GM19099 (cell line): ENCODE measurements around the gene FOXK2.
A peak's percentile ranks its signal among the peaks of the same experiment; 100 is the strongest.

Source experiments
- POLR2A ChIP-seq: IDR thresholded peaks from 3 replicates; pipeline ENCODE4 v1.6.1; 2011; ENCODE audit warnings: low read depth; ENCODE audit not compliant: insufficient read length; ENCODE audit errors: extremely low read depth

FOXK2 gene

DNA sequence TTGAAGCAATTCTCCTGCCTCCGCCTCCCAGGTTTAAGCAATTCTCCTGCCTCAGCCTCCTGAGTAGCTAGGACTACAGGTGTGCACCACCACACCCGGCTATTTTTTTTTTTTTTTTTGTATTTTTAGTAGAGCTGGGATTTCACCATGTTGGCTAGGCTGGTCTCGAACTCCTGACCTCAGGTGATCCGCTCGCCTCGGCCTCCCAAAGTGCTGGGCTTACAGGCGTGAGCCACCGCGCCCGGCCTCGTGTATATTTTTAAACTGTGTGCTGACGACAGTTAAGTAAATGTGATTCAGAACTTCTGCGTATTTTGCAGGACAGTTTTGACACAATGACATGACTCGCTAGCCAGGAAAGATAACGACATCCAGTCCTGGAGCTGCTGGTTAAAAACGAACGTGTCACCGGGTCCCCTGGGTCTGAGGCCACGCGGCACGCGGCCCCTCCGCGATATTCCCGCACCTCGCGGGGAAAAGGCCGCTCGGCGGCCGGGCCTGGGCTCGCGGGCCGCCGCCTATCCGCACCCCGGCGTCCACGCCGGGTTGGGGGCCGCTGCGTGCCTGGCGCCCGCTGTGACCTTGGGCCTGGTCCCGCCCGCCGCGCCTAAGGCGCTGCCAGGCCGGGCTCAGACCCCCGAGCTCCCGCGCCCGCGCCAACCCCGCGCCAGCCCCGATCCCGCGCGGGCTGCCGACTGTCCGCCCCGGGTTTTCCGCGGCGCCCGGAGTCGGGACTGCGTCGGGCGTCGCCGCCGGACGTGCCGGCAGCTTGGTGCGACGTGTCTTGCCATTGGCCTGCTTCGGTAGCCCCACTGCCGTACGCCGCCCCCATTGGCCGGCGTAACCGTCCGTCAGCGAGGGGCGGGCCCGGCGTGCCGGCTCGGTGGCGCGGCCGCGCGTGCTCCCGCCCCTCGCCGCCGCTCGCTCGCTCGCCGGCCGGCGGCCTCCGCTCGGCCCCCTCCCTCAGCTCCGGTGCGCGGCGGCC is at the start of gene FOXK2:
FOXK2 (plus strand) TSS at position 907 of the 985 bp plus-strand sequence. CDS start 157 bp downstream, outside the sequence.
- TF ChIP-seq POLR2A, result peak; percentile 74

DNA sequence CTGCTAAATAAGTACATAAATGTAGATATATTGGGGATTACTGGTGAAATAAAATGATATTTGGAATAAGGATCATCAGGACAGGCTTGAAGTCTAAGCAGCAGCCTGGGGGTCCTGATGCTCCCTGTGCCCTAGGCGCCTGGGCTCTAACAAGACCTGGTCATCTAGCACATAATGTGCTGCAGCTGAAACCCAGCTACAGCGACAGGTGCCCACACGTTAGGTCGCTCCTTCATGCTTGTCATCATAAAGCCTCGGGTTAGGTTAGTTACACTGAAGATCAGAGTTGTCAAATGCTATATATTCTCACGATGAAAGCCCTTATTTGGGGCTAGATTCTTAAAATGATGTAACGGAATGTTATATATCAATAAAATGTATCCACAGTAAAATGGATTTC is 49.5 kb upstream of the FOXK2 start:
- TF ChIP-seq POLR2A, result no peak

DNA sequence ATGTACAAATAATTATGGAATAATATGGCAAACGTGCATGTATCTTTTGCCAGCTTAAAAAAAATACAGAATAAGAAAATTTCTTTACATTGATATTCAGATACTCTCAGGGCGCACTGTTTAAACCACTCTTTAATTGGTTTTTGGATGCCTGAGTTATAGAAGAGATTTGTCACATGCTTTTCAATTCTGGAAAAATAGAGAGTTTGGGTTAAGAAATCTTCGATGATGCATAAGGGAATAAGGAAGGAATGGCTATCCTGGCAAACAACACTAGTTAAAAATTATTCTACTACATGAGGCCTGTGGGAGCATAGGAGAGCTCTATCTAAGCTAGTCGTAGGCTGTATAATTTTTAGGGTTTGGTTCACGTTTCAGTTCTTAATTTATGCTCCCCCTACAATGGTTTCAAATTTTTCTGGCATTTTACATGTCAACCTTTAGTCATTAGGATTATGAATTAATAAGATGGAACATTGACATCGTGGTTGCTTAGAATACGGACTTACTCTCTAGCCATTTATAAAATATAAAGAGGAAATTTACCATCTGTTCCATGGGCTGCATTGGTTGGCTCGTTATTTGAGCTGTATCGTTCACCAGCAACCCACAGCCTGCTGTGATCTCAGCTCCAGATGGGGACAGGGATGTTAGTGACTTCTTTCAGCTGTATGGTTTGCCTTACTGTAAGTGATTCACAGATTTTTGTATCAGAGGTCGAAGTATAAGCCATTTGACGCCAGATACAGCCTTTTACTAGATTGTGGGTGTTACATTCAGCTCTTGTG is 45.1 kb upstream of the FOXK2 start:
- TF ChIP-seq POLR2A, result no peak

DNA sequence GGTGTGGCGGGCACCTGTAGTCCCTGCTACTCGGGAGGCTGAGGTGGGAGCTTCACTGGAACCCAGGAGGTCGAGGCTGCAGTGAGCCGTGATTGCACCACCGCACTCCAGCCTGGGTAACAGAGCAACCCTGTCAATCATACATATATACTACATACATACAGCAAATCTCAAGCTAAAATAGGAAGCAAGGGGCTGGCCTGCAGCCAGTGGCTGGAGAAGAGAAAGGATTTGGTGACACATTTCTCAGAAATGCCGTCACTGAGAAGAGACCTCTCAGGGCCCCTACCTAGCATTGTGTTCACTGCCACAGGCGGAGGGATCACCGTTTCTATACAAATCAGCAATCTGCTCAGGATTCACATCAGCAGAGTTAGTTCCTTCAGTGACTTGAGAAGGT is 44.1 kb upstream of the FOXK2 start:
- TF ChIP-seq POLR2A, result no peak

DNA sequence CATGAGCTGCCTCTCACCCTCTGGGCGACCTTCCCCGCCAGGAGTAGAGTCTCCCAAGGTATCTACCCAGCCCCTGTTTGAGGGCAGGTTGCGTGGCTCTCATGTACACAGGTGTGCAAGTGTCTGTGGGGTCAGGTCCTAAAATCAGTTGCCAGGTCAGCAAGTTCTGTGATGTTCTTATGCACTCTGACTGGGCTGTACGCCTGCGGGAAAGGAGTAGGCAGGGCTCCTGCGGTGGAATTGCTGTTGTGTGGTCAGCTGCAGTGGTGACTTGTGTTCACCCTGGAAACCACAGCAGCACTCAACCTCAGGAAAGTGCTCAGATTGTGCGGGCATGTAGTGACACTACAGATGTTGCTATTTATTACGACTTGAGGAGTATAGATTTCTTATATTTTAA is 41.6 kb upstream of the FOXK2 start:
- TF ChIP-seq POLR2A, result no peak

DNA sequence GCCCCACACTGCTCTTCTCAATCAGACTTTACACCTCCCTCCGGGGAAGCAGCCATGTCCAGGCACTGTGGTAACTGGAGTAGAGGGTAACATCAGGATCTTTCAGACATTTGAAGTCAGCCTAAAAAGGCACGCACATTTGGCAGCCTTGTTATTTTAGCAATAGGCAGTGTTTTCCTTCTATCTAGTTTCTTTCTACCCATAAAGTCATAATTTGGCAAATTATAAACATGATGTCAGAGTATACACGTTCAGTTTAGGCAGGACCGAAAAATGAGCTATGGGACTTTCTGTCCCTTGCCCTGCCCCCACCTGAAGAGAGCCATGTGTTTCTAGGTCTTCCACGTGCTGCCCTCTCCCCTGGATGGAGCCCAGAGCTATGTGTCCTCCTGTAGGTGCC is 39.9 kb upstream of the FOXK2 start:
- no peak for TF ChIP-seq POLR2A

DNA sequence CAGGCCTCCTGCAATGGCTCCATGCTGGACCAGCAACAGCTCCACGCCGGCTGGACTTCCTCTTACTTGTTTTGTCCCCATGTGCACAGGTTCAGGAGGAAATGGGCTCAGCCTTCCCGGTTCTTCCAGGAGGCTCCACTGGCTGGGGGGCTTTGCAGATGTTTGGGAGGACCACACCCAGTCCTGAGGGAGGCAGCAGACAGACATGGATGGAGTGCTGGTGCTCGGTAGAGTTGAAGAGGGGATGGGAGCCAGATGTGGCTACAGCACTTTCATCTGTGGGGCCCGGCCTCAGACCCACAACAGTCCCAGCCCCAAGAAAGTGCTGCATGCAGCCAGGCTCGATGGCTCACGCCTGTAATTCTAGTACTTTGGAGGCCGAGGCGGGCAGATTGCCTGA is 39.2 kb upstream of the FOXK2 start:
- TF ChIP-seq POLR2A, result no peak

DNA sequence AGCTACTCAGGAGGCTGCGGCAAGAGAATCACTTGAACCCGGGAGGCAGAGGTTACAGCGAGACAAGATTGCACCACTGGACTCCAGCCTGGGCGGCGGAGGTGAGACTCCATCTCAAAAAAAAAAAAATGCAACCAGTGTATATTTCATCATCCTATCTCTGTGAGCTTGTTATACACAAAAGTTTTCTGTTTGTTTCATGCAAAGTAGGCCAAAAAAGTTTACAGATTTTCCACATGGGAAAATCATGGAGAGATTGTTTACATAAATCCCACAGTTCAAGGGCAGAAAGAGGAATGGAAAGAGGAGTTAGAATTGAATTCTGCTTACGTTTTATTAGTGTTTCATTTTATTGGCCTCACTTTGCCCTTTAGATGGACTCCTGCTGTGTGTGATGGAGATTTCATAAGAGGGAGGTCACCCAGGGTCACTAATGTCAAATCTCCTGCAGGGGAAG is 36.3 kb upstream of the FOXK2 start:
- TF ChIP-seq POLR2A, result no peak

DNA sequence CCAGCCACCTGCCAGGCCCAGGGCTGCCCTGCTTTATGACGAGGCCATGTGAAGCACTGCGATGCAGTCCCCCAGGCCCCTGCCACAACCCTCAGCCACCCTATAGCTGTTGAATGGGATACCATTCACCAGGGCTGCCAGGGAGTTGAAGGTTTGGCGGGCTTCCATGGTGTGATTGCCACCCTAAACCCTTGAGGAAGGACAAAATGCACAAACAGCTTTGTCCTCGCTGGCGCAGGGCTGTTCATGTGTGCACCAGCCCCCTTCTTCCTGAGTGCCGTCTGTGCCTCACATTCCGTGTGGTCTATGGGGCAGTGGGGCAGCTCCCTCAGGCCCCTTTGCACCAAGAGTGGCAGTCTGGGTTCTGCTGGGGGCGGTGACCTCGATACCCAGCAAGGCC is 35.7 kb upstream of the FOXK2 start:
- no peak for TF ChIP-seq POLR2A

DNA sequence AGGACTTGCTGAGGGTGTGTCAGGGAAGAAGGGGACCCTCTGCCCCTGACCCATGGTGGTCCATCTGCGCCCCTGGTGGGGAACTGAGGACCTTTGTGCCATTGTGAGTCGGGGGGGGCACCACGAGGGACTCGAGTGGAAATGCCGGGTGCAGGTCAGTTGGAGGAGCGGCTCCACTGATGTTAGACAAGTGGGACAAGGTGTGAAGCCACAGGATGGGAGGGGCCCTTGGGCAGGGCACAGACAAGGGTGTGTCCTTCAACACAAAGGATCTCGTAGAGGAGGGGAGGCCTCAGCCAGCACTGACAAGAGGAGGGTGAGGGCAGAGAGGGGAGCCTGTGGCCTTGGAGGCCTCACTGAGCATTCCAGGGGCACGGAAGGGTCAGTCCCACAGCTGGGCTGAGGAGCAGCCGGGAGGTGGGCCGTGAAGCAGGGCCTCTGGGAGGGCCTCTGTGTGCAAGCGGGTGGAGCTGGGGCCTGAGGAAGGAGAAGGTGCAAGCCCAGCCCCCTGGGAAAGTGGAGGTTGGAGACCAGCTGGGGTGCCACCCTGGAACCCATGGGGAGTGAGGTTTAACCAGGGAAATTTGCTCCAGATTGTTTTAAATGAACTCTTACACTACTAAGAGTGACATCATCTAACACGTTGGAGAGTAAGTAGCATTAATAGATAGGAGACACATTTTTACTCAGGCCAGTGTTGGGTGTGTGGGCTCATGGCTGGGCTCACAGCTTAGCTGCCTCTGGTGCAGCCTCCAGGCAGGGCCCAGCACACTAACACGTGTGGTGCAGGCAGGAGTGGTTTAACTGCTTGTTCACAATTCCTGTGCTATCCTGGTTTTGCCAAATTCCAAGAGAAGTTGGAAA is 33.1 kb upstream of the FOXK2 start:
- no peak for TF ChIP-seq POLR2A

DNA sequence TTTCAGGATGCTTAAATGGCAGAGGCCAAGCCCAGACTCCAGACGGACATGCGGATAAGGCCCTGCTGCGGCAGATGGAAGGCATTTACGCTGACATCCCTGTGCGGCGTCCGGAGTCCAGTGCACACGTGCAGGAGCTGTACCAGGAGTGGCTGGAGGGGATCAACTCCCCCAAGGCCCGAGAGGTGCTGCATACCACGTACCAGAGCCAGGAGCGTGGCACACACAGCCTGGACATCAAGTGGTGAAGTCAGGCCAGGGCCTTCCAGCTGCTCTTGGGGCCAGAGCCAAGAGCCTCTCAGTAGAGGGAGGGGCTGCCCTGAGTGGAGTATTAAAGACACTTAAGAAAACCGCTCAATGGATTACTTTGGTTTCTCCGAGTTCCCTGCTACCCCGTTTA is 31.6 kb upstream of the FOXK2 start:
- no peak for TF ChIP-seq POLR2A

DNA sequence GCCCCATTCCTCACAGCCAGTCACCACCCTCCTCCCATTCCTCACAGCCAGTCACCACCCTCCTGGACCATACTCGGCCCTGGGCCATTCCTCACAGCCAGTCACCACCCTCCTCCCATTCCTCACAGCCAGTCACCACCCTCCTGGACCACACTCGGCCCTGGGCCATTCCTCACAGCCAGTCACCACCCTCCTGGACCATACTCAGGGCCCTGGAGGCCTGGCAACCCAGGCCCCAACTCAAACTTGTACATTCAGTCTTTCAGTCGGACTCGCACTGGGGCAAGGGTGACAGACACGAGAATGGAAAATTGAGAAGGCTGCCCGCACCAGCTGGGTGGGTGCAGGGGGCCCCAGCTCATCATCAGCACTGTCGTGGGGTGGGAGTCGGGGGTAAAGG is 30.4 kb upstream of the FOXK2 start:
- TF ChIP-seq POLR2A, result no peak

DNA sequence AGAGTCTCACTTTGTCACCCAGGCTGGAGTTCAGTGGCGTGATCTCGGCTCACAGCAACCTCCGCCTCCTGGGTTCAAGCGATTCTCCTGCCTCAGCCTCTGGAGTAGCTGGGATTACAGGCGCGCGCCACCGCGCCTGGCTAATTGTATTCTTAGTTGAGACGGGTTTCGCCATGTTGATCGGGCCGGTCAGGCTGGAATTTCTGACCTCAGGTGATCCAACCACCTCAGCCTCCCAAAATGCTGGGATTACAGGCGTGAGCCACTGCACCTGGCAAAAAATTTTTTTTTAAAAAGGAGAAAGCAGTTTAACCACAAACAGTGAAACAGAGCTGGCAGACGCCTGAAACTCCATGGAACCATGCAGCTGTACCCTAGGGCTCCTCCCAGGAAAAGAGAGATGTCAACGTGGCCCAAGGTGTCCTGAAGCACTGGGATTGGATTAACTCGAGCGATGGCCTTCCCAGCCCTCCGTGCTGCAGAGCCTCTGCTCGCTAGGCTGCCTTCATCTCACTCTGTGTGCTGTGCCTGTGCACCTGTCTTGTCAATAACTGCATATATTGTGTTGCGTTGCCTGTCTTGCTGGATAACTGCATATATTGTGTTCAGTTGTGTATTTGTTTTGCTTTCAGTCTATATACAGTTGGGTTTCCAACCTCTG is 29.6 kb upstream of the FOXK2 start:
- no peak for TF ChIP-seq POLR2A

DNA sequence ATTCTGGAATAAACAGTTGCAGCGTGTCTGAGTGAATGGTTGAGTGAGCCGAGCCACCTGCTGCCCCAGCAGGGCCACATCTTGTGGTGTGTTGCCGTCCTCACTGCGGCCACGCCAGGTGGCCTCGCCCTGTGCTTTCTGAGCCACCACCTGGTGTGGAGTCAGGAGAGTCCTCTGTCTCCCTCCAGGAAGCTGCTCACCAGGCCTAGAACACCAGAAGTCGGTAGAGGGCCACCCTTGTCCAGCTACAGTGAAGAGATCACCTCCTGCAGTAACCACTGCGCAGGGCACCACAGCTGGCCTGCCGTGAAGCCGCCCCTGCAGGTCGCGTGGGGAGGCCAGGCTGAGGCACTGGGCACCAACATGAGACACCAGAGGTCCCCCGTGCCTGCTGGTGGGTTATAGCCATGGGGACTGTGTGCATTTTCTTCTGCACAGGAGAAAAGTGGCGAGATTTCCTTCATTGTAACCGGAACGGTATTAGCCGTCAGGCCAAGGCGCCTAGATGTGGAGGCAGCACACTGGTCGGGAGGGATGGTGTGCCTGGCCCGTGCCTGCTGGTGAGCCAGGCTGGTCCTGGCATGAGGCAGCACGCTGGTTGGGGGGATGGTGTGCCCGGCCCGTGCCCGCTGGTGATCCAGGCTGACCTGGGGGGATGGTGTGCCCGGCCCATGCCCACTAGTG is 28.9 kb upstream of the FOXK2 start:
- no peak for TF ChIP-seq POLR2A
